ENCODE results near the gene PTRH1.

DNA sequence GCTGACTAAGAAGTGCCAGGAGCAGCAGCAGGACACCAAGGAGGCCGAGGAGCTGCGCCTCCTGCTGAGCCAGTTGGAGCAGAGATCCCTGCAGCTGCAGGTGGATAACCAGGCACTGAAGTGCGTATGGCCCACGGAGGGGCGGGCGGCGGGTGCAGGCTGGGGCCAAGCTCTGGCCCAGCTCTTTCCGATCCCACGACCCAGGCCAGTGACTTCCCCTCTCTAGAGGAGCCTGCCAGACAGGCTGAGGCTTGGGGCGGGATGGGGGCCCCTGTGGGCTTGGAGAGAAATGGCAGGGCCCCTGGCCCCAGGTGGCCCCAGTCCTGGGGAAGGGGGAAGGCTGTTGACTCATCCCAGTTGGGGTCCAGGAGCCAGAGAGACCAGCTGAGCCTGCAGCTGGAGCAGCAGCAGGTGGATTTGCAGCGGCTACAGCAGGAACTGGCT, 3.6 kb downstream of the PTRH1 start:
- TF ChIP-seq, protein P1, sequence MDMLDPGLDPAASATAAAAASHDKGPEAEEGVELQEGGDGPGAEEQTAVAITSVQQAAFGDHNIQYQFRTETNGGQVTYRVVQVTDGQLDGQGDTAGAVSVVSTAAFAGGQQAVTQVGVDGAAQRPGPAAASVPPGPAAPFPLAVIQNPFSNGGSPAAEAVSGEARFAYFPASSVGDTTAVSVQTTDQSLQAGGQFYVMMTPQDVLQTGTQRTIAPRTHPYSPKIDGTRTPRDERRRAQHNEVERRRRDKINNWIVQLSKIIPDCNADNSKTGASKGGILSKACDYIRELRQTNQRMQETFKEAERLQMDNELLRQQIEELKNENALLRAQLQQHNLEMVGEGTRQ (CRISPR knock-in tag; IDR thresholded peaks at IDR 0.05) = no peak
- TF ChIP-seq, protein P2, sequence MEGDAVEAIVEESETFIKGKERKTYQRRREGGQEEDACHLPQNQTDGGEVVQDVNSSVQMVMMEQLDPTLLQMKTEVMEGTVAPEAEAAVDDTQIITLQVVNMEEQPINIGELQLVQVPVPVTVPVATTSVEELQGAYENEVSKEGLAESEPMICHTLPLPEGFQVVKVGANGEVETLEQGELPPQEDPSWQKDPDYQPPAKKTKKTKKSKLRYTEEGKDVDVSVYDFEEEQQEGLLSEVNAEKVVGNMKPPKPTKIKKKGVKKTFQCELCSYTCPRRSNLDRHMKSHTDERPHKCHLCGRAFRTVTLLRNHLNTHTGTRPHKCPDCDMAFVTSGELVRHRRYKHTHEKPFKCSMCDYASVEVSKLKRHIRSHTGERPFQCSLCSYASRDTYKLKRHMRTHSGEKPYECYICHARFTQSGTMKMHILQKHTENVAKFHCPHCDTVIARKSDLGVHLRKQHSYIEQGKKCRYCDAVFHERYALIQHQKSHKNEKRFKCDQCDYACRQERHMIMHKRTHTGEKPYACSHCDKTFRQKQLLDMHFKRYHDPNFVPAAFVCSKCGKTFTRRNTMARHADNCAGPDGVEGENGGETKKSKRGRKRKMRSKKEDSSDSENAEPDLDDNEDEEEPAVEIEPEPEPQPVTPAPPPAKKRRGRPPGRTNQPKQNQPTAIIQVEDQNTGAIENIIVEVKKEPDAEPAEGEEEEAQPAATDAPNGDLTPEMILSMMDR (IDR thresholded peaks at IDR 0.05) = no peak
- no peak for TF ChIP-seq JAZF1 (CRISPR knock-in tag; IDR thresholded peaks at IDR 0.05)
- no peak for TF ChIP-seq NFE2L1 (CRISPR knock-in tag; IDR thresholded peaks at IDR 0.05)
- TF ChIP-seq NR2C2 (CRISPR knock-in tag; IDR thresholded peaks at IDR 0.05) = no peak
- no peak for TF ChIP-seq RORB (CRISPR knock-in tag; IDR thresholded peaks at IDR 0.05)
- no peak for TF ChIP-seq PRRX2 (CRISPR knock-in tag; IDR thresholded peaks at IDR 0.05)
- no peak for TF ChIP-seq TCF7 (CRISPR knock-in tag; IDR thresholded peaks at IDR 0.05; ENCODE audit: low read depth)
- no peak for TF ChIP-seq KAT7 (CRISPR knock-in tag; IDR thresholded peaks at IDR 0.05; ENCODE audit: borderline replicate concordance)
- no peak for TF ChIP-seq ATF1 (CRISPR knock-in tag; IDR thresholded peaks at IDR 0.05)
- no peak for TF ChIP-seq ESRRA (CRISPR knock-in tag; IDR thresholded peaks at IDR 0.05; ENCODE audit: borderline replicate concordance)

Measured in WTC11 (cell line).